ENCODE data around the gene STPG1. TPM values are rescaled to one million over a fixed set of nuclear protein-coding genes. Genes with fewer than 3 reads are reported as not detected.

STPG1 gene
- total RNA-seq, 1 donor from 2014 or later: 5.2 TPM

Other genes starting within 250 kb of the STPG1 start
- 2.3 TPM for gene IFNLR1, start 226.5 kb downstream of the STPG1 start, total RNA-seq
- gene GRHL3, start 94.4 kb downstream of the STPG1 start, total RNA-seq: not detected
- gene NIPAL3, start 2.0 kb upstream of the STPG1 start, total RNA-seq: 21.3 TPM
- 5.1 TPM for gene RCAN3, start 89.1 kb upstream of the STPG1 start, total RNA-seq
- gene NCMAP, start 142.3 kb upstream of the STPG1 start, total RNA-seq: not detected
- 78.2 TPM for gene SRRM1, start 229.5 kb upstream of the STPG1 start, total RNA-seq